GM12891 (cell line): ENCODE measurements around the gene ABCA8.

Source experiments
- PAX5 ChIP-seq: IDR thresholded peaks from 2 replicates; pipeline ENCODE4 v1.6.1; 2011; ENCODE audit warnings: low read length, moderate library complexity, mild to moderate bottlenecking; ENCODE audit not compliant: insufficient read depth, severe bottlenecking
- POLR2A ChIP-seq: IDR thresholded peaks from 2 replicates; pipeline ENCODE4 v1.6.1; 2011; ENCODE audit warnings: low read depth, low read length, control low read depth
- POLR2AphosphoS5 ChIP-seq: IDR thresholded peaks from 2 replicates; pipeline ENCODE4 v1.6.1; 2011; ENCODE audit warnings: low read depth, low read length, control low read depth
- POU2F2 ChIP-seq: IDR thresholded peaks from 2 replicates; pipeline ENCODE4 v1.6.1; 2011; ENCODE audit warnings: low read depth, mild to moderate bottlenecking, control low read depth, low read length, moderate library complexity
- SPI1 ChIP-seq: IDR thresholded peaks from 2 replicates; pipeline ENCODE4 v1.6.1; 2011; ENCODE audit warnings: low read depth, low read length, control low read depth
- TAF1 ChIP-seq: IDR thresholded peaks from 2 replicates; pipeline ENCODE4 v1.6.1; 2011; ENCODE audit warnings: low read depth, low read length, control low read depth

DNA sequence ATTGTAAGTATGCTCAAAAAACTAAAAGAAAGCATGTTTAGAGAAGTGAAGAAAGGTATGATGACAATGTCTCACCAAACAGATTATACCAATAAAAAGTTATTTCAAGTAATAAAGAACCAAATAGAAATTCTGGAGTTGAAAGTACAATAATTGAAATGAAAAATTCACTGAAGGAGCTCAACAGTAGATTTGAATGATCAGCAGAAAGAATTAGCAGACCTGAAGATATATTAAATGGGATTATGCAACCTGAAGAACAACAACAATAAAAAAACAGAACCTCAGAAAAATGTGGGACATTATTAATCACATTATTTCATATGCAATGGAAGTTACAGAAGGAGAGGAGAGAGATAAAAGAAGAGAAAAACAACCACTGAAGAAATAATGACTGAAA, 57.6 kb downstream of the ABCA8 start:
- TF ChIP-seq POLR2AphosphoS5: no peak
- no peak for TF ChIP-seq POLR2A
- no peak for TF ChIP-seq TAF1
- no peak for TF ChIP-seq PAX5
- TF ChIP-seq SPI1: no peak
- no peak for TF ChIP-seq POU2F2
